HL-60 (cell line): ENCODE data around the gene GPATCH8.

Source experiments
- DNase-seq, 2 experiments: peaks; one replicate each; pipeline ENCODE4 v3.0.0-alpha.2; 2010 to 2020; ENCODE audit warnings: low read depth in 1 of 2, low spot score in 1 of 2
- H3K27ac ChIP-seq: fragments of 250-450 bp; sonication (Bioruptor Pico); replicated peaks from 2 replicates; pipeline ENCODE4 v1.5.1; 2020; ENCODE audit warnings: mild to moderate bottlenecking, moderate library complexity
- H3K27me3 ChIP-seq: fragments of 250-450 bp; sonication (Bioruptor Pico); 2 replicates; pipeline ENCODE4 v1.5.1; 2021; ENCODE audit warnings: mild to moderate bottlenecking, moderate library complexity; ENCODE audit not compliant: insufficient read depth, poor library complexity, severe bottlenecking
- H3K4me3 ChIP-seq: replicated peaks from 2 replicates; pipeline ENCODE4 v1.5.1; 2011; ENCODE audit warnings: mild to moderate bottlenecking, control low read depth, low read length; ENCODE audit not compliant: insufficient read depth
- CTCF ChIP-seq: IDR thresholded peaks from one replicate; pipeline ENCODE4 v1.5.1; 2011; ENCODE audit warnings: low read length, control low read depth, inconsistent platforms; ENCODE audit not compliant: insufficient read depth
- GABPA ChIP-seq: IDR thresholded peaks from 2 replicates; pipeline ENCODE4 v1.6.1; 2012; ENCODE audit warnings: low read depth
- POLR2AphosphoS5 ChIP-seq: IDR thresholded peaks from 2 replicates; pipeline ENCODE4 v1.6.1; 2012; ENCODE audit warnings: low read depth
- REST ChIP-seq: IDR thresholded peaks from 2 replicates; pipeline ENCODE4 v1.6.1; 2012; ENCODE audit warnings: low read depth; ENCODE audit not compliant: insufficient replicate concordance
- SPI1 ChIP-seq: IDR thresholded peaks from 2 replicates; pipeline ENCODE4 v1.6.1; 2012; ENCODE audit warnings: low read depth, mild to moderate bottlenecking, borderline replicate concordance

GPATCH8 gene

GRCh38 chr17:44351464-44351863, 151.7 kb downstream of the GPATCH8 start:
- H3K27me3 ChIP-seq, result peaks cover 16% of the 10 kb centered on the region
- TF ChIP-seq SPI1 (no peak), GABPA (no peak), POLR2AphosphoS5 (no peak), REST (no peak), CTCF (no peak)
- no peak for DNase-seq
- no peak overlapping the region for H3K27ac ChIP-seq
- H3K4me3 ChIP-seq, result no peak overlapping the region

GRCh38 chr17:44350733-44351226, 152.4 kb downstream of the GPATCH8 start:
- H3K4me3 ChIP-seq, result no peak overlapping the region
- peaks cover 10% of the 10 kb centered on the region for H3K27me3 ChIP-seq
- DNase-seq, result peak in 1 of 2 experiments; percentile 76
- no peak overlapping the region for H3K27ac ChIP-seq
- TF ChIP-seq CTCF (peak; percentile 99), GABPA (no peak)

- Histone ChIP-seq H3K4me3 (no peak overlapping the region), H3K27ac (no peak overlapping the region), H3K27me3 (no peaks in the 10 kb centered on the region)
- DNase-seq, result no peak
- no peak for TF ChIP-seq SPI1
- no peak for TF ChIP-seq GABPA
- TF ChIP-seq REST, result no peak
- TF ChIP-seq CTCF, result no peak
- TF ChIP-seq POLR2AphosphoS5, result no peak
Observed at GRCh38 chr17:44349553-44350070, 153.6 kb downstream of the GPATCH8 start.

GRCh38 chr17:44348988-44349364, 154.2 kb downstream of the GPATCH8 start:
- H3K4me3 ChIP-seq, result no peak overlapping the region
- TF ChIP-seq REST, result no peak
- TF ChIP-seq CTCF, result no peak
- no peak for TF ChIP-seq SPI1
- no peak for TF ChIP-seq POLR2AphosphoS5
- no peak for TF ChIP-seq GABPA
- DNase-seq, result no peak
- H3K27me3 ChIP-seq, result no peaks in the 10 kb centered on the region
- peak overlapping the region; percentile 20 for H3K27ac ChIP-seq
